Activated gamma-delta T cell treated with anti-CD3 and anti-CD28 coated beads, Interleukin-2, amount 50 U/mL, for 16 hours (primary cell): ENCODE measurements around the gene HIGD2B.
A peak's percentile ranks its signal among the peaks of the same experiment; 100 is the strongest.
"Not testable (repeated sequence)": the region's sequence is repeated elsewhere in the genome, so short reads cannot be mapped to it uniquely, and the experiment has no call there.

Experiments
- DNase-seq: peaks from one replicate; pipeline ENCODE4 v3.0.0-alpha.2; 2020; ENCODE audit warnings: low read depth

Gene HIGD2B

GRCh38 chr15:72685925-72686794 lies at the start of gene HIGD2B, which contains the start of gene BBS4:
HIGD2B (minus strand) TSS chr15:72686182; CDS start chr15:72676374, 9,808 bp downstream.
BBS4 (plus strand) TSS chr15:72686207; CDS start chr15:72686228, 21 bp downstream.
- DNase-seq: peak; percentile 77

GRCh38 chr15:72735111-72735510 lies 49.1 kb upstream of the HIGD2B start:
- DNase-seq: no peak

GRCh38 chr15:72733941-72734738 lies 48.2 kb upstream of the HIGD2B start:
- DNase-seq: no peak

GRCh38 chr15:72732516-72732915 lies 46.5 kb upstream of the HIGD2B start:
- DNase-seq: no peak

- DNase-seq: no peak
Measured at GRCh38 chr15:72732086-72732485, 46.1 kb upstream of the HIGD2B start.

GRCh38 chr15:72728821-72729220 lies 42.8 kb upstream of the HIGD2B start:
- DNase-seq: no peak

- not testable (repeated sequence) for DNase-seq
Measured at GRCh38 chr15:72728249-72728648, 42.3 kb upstream of the HIGD2B start.

- DNase-seq: no peak
Measured at GRCh38 chr15:72727154-72727553, 41.2 kb upstream of the HIGD2B start.

- not testable (repeated sequence) for DNase-seq
Measured at GRCh38 chr15:72725851-72726250, 39.9 kb upstream of the HIGD2B start.

GRCh38 chr15:72725446-72725845 lies 39.5 kb upstream of the HIGD2B start:
- no peak for DNase-seq

- no peak for DNase-seq
Measured at GRCh38 chr15:72724028-72724427, 38.0 kb upstream of the HIGD2B start.

GRCh38 chr15:72722071-72722696 lies 36.2 kb upstream of the HIGD2B start:
- peak; percentile 44 for DNase-seq

- not testable (repeated sequence) for DNase-seq
Measured at GRCh38 chr15:72708551-72709303, 22.7 kb upstream of the HIGD2B start.

- DNase-seq: no peak
Measured at GRCh38 chr15:72706266-72706665, 20.3 kb upstream of the HIGD2B start.

GRCh38 chr15:72700076-72700475 lies 14.1 kb upstream of the HIGD2B start:
- DNase-seq: no peak

GRCh38 chr15:72698938-72699337 lies 13.0 kb upstream of the HIGD2B start:
- DNase-seq: no peak

- DNase-seq: no peak
Measured at GRCh38 chr15:72690938-72691337, 5.0 kb upstream of the HIGD2B start.

GRCh38 chr15:72688697-72689096 lies 2.7 kb upstream of the HIGD2B start:
- no peak for DNase-seq

GRCh38 chr15:72685301-72685924 lies 569 bp downstream of the HIGD2B start:
- DNase-seq: no peak

- DNase-seq: no peak
Measured at GRCh38 chr15:72682772-72683171, 3.2 kb downstream of the HIGD2B start.

- no peak for DNase-seq
Measured at GRCh38 chr15:72680931-72681330, 5.1 kb downstream of the HIGD2B start.
